GM12891 (cell line): ENCODE results near the gene CTDSPL.

ENCODE experiments used
- PAX5 ChIP-seq: IDR thresholded peaks from 2 replicates; pipeline ENCODE4 v1.6.1; 2011; ENCODE audit warnings: low read length, moderate library complexity, mild to moderate bottlenecking; ENCODE audit not compliant: insufficient read depth, severe bottlenecking
- POLR2A ChIP-seq: IDR thresholded peaks from 2 replicates; pipeline ENCODE4 v1.6.1; 2011; ENCODE audit warnings: low read depth, low read length, control low read depth
- POLR2AphosphoS5 ChIP-seq: IDR thresholded peaks from 2 replicates; pipeline ENCODE4 v1.6.1; 2011; ENCODE audit warnings: low read depth, low read length, control low read depth
- POU2F2 ChIP-seq: IDR thresholded peaks from 2 replicates; pipeline ENCODE4 v1.6.1; 2011; ENCODE audit warnings: low read depth, mild to moderate bottlenecking, control low read depth, low read length, moderate library complexity
- SPI1 ChIP-seq: IDR thresholded peaks from 2 replicates; pipeline ENCODE4 v1.6.1; 2011; ENCODE audit warnings: low read depth, low read length, control low read depth
- TAF1 ChIP-seq: IDR thresholded peaks from 2 replicates; pipeline ENCODE4 v1.6.1; 2011; ENCODE audit warnings: low read depth, low read length, control low read depth

GRCh38 chr3:38032328-38032865 lies 170.7 kb downstream of the CTDSPL start:
- TF ChIP-seq POLR2A (no peak), POU2F2 (no peak), POLR2AphosphoS5 (no peak), SPI1 (no peak), TAF1 (no peak), PAX5 (no peak)
